Nephron progenitor cell (in vitro differentiated cells): Measurements from ENCODE around the gene MISP3.
A peak's percentile ranks its signal among the peaks of the same experiment; 100 is the strongest.

ENCODE experiments used
- DNase-seq: peaks from one replicate; pipeline ENCODE4 v3.0.0; 2021
- H3K27ac Mint-ChIP-seq: 2 replicates; pipeline ENCODE4 v1.8.0; 2021; ENCODE audit warnings: mild to moderate bottlenecking, moderate library complexity, mixed read lengths
- H3K27me3 Mint-ChIP-seq: 2 replicates; pipeline ENCODE4 v1.8.0; 2021; ENCODE audit warnings: mild to moderate bottlenecking, low read depth, mixed read lengths; ENCODE audit not compliant: poor library complexity
- H3K36me3 Mint-ChIP-seq: 2 replicates; pipeline ENCODE4 v1.8.0; 2021; ENCODE audit warnings: low read depth, mixed read lengths
- H3K4me1 Mint-ChIP-seq: 2 replicates; pipeline ENCODE4 v1.8.0; 2021; ENCODE audit warnings: mixed read lengths
- H3K4me3 Mint-ChIP-seq: 2 replicates; pipeline ENCODE4 v1.8.0; 2021; ENCODE audit warnings: mild to moderate bottlenecking, moderate library complexity, mixed read lengths
- H3K9me3 Mint-ChIP-seq: 2 replicates; pipeline ENCODE4 v1.8.0; 2021; ENCODE audit warnings: mild to moderate bottlenecking, moderate library complexity, mixed read lengths
- TF ChIP-seq, protein P1 (sequence below): fragments of 200-600 bp; sonication (generic); IDR thresholded peaks from 2 replicates; pipeline ENCODE4 v1.5.0; 2021; ENCODE audit warnings: antibody characterized with exemption

The MISP3 gene

DNA sequence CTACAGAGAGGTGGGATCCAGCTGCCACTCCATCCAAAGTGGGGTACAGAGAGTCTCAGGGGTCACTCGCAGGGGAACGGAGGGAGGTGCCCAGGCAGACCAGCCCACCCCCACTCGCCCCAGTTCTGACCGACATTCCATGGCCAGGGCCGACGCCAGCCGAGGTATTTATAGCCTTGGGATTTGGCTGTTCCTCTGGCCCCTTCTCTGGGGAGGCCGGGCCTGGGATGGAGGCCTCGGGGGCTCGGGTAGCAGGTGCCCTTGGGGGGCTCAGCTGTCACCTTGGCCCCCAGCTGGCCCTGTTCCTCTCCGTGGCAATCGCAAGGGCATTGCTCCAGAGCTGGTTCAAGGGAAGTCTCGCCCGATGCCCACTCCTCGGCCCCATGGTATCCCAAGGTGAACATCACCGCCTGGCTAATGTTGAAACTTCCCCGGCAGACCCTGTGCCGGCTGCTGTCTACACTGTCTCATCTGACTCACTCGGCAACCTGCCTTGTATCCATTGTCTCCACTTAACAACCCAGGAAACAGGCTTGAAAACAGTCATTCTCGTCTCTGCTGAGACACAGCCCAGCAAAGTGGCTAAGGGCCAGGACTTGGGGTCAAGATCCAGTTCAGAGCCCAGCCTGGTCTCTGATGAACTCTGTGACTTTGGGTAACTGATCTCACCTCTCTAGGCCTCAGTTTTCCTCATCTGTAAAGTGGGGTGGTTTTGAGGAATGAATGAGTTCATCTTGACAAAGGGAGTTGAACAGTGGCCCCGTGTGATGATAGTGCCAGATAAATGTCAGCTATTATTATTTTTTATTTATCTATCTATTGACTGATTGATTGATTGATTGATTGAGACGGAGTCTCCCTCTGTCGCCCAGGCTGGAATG, 35.2 kb downstream of the MISP3 start:
- Mint-ChIP-seq H3K4me3 (no peak overlapping the region), H3K4me1 (peaks cover 24% of the 10 kb centered on the region), H3K9me3 (no peaks in the 10 kb centered on the region), H3K36me3 (peaks cover 19% of the 10 kb centered on the region), H3K27ac (peak overlapping the region; percentile 82), H3K27me3 (no peaks in the 10 kb centered on the region)
- TF ChIP-seq, protein P1, sequence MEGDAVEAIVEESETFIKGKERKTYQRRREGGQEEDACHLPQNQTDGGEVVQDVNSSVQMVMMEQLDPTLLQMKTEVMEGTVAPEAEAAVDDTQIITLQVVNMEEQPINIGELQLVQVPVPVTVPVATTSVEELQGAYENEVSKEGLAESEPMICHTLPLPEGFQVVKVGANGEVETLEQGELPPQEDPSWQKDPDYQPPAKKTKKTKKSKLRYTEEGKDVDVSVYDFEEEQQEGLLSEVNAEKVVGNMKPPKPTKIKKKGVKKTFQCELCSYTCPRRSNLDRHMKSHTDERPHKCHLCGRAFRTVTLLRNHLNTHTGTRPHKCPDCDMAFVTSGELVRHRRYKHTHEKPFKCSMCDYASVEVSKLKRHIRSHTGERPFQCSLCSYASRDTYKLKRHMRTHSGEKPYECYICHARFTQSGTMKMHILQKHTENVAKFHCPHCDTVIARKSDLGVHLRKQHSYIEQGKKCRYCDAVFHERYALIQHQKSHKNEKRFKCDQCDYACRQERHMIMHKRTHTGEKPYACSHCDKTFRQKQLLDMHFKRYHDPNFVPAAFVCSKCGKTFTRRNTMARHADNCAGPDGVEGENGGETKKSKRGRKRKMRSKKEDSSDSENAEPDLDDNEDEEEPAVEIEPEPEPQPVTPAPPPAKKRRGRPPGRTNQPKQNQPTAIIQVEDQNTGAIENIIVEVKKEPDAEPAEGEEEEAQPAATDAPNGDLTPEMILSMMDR = no peak
- DNase-seq = no peak

DNA sequence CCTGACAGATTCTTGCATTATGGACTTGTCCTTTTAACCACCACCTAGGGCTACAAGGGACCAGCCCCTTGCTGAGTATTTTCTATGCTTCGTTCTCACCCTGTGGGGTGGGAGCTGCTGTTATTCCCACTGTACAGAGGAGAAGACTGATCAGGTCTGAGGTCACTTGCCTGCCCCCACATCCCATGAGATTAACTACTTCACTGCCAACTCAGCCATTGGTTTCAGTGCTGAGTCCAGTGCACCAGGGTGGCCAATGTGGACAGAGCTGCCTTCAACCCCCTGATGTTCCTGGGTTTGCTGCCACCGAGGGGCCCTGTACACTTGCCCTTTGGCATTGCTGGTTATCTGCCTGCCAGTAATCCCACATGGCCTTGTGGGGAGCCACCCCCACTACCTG, 38.1 kb downstream of the MISP3 start:
- no peak overlapping the region for H3K27ac Mint-ChIP-seq
- no peak for DNase-seq
- H3K36me3 Mint-ChIP-seq = peaks cover 13% of the 10 kb centered on the region
- TF ChIP-seq, protein P1 = no peak
- no peaks in the 10 kb centered on the region for H3K9me3 Mint-ChIP-seq
- H3K4me1 Mint-ChIP-seq = peaks cover 46% of the 10 kb centered on the region
- H3K4me3 Mint-ChIP-seq = no peak overlapping the region
- H3K27me3 Mint-ChIP-seq = no peaks in the 10 kb centered on the region

DNA sequence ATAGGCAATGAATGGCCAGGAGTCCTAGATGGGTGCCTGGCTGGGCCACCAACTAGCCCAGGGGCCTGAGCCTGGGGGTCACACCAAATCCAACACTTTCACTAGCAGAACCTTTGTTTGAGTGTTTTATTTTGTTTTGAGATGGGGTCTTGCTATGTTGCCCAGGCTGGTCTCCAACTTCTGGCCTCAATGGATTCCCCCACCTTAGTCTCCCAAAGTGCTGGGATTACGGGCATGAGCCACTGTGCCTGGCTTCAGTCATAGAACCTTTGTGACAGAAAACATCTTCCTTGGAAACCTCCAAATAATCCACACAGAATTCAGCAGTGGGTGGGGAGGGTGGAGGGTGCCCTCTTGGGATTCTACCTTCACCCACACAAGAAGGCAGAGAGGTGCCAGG, 38.9 kb downstream of the MISP3 start:
- Mint-ChIP-seq H3K36me3 (peaks cover 9% of the 10 kb centered on the region), H3K27me3 (peaks cover under 1% of the 10 kb centered on the region), H3K9me3 (no peaks in the 10 kb centered on the region), H3K4me3 (no peak overlapping the region), H3K27ac (no peak overlapping the region), H3K4me1 (peaks cover 55% of the 10 kb centered on the region)
- TF ChIP-seq, protein P1 = no peak
- no peak for DNase-seq

DNA sequence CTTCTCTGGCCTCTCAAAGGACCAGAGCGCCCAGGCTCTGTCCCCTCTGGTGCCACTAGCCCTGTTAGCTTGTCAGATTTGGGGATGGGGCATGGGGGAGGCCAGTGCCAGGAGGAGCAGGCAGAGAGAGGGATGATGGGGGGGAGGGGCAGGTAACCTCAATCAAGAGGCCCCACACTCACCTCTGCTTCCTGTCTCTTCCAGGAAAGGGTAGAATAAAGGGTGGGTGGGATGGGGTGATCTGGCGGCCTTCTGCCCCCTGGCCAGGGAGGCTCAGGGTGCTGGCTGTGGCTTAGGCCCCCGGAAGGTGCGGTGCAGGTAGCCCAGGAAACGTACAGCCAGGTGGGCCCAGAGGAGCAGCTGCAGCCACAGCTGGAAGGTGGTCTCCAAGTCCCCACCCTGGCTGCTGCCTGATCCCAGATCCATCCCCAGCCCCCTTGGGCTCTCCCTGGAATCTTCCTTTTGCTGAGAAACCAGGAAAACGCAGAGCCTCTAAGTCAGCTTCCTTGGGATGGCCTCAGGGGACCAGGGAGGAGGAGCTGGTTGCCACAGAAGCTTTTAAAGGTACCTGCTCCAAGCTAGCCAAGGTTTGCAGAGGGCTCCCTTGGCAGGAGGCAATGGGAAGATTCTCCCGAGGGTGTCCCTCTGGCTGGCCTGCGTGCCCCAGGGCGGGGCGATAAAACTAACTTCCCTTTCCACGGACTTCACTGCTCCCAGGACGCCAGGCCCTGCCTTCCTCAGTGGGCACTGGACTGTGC, 39.6 kb downstream of the MISP3 start:
- Mint-ChIP-seq H3K27me3 (peaks cover 2% of the 10 kb centered on the region), H3K36me3 (peaks cover 6% of the 10 kb centered on the region), H3K9me3 (no peaks in the 10 kb centered on the region), H3K27ac (peak overlapping the region; percentile 90), H3K4me3 (no peak overlapping the region), H3K4me1 (peaks cover 59% of the 10 kb centered on the region)
- no peak for DNase-seq
- TF ChIP-seq, protein P1 = no peak

DNA sequence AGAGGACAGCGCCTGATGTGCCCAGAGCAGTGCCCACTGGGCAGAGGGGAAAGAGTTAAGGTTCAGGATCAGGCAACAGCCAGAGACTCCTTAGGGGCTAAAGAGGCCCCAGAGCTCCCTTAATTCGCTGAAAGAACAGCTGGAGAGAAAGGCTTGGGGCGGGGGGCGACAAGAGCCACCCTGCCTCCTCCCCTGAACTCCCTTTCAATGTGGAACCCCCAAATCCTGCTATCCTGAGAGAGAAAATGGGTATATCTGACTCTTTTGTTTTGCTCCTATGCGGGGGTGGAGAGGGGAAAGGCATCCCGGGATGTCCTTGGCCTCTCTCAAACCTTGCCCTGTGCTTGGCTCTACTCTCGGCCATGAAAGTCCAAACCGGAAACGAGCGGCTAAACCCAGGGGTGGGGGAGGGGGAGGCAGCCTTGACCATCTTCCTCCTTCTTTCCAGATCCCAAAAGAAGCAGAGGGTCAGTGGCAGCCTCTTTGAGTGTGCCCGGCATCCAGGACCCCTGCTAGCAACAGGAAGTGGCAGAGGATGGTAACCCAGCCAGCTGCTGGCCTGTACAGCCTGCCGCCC, 40.3 kb downstream of the MISP3 start:
- H3K4me3 Mint-ChIP-seq = peak overlapping the region; percentile 60
- no peak for DNase-seq
- H3K4me1 Mint-ChIP-seq = peaks cover 58% of the 10 kb centered on the region
- H3K27me3 Mint-ChIP-seq = peaks cover 2% of the 10 kb centered on the region
- peak overlapping the region; percentile 90 for H3K27ac Mint-ChIP-seq
- H3K9me3 Mint-ChIP-seq = no peaks in the 10 kb centered on the region
- peaks cover 3% of the 10 kb centered on the region for H3K36me3 Mint-ChIP-seq
- TF ChIP-seq, protein P1 = no peak
